GM21390 (cell line): Measurements from ENCODE around the gene CPD.
"Not testable (repeated sequence)": the region's sequence is repeated elsewhere in the genome, so short reads cannot be mapped to it uniquely, and the experiment has no call there.

Experiments
- ATAC-seq: cut with Tn5 transposase; IDR thresholded peaks from one replicate; pipeline ENCODE4 v1.9.1; 2021; ENCODE audit not compliant: unreplicated experiment

Gene CPD

DNA sequence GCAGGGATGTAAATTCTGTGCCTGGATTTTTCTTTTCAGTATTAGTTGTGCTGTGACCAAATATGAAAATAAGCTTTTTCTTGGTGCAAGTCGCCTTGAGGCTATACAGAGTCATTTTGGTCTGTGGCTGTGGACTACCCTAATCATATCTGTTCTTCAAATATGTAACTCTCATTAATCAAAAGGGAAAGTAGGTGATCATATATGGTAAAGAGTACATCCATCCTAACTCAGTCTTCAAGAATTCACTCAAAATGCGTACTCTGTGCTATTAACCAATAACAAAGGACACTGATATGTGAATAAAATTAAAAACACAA, 2.6 kb downstream of the CPD start:
- ATAC-seq: no peak

DNA sequence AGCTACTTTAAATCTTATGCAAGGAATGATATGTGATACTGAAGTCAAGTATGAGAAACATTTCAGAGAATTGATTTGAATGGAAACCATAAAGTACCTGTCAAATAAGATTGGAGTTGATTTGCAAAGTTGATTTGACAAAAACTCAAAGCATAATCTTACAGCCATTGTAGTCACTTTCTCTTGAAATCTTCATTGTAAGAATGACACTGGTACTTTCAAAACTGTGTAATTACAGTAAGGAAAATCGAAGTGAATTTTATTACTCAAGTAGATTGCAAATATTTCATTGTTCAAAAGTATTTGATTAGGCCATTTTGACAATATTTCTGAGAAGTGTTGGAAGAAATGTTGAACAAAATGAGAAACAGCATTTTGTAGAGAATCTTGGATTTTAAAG, 3.6 kb downstream of the CPD start:
- no peak for ATAC-seq

DNA sequence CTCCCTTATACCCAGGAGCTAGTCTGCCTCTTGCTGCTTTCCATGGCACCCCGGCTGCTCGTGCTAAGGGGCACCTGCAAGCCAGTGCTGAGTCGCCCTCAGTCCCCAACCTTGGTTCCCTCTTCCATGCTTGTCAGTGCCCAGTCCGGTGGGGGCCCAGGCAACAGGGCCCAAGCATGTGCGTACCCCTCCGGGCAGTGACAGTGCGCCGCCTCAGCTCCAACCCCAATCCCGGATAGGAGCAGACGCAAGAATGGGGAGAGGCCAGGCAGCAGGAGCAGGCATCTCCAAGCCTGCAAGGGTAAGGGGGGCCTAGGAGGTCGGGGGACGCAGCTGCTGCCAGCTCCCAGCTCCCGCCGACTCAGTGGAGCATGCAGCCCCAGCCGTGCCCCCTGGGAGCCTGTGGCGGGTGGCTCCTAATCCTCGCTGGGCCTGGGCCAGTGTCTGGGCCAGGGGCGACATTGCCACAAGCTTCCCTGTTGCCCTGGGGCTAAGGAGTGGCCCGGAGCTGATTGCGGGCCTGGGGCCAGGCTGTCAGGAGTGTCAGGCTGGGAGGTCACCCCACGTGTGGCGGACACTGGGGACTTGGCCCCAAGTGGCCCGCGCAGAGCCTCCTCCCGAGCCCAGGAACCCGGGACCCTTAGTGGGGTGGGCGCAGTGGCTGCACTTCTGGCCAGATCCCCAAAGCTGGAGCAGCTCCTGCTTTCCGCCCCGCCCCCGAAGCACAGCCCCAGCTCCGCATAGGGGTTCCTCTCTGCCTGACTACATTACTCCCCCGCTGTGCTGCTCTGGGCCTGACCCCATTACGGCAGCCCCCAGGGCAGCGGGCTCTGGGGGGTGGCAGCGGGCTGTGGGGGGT, 9.8 kb downstream of the CPD start:
- no peak for ATAC-seq

DNA sequence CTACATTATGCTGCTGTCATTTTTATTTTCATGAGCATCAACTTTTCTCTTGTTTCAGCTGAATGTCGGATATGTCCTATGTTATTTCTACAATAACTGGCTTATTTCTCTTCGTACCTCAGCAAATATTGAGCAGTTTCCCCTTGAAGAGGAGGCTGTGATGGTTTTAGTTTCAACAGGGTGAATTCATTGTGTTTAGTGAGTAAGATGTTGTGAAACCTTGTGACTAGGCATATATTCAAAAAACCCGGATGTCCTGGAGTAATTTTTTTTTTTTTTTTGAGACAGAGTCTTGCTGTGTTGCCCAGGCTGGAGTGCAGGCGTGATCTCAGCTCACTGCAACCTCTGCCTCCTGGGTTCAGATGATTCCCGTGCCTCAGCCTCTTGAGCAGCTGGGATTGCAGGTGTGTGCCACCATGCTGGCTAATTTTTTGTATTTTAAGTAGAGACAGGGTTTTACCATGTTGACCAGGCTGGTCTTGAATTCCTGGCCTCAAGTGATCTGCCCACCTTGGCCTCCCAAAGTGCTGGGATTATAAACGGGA, 11.1 kb downstream of the CPD start:
- ATAC-seq: no peak

DNA sequence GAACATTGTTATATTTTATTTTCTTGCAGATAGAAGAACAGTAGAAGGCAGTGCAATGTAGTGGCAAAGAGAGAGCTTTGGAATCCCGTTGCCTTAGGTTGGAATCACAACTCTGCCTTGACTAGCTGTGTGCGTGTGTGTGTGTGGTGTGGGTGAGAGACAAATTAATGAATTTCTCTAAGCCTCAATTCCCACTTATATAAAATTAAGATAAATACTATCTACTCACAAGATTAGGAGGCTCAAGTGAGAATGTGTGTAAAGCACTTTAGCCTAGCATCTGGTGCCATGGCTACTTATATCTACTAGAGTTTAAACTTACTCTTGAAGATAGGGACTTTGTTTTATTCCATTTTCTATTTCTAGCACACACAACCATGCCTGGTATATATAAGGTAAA, 12.8 kb downstream of the CPD start:
- no peak for ATAC-seq

GRCh38 chr17:30393491-30393890, 14.8 kb downstream of the CPD start:
- no peak for ATAC-seq

GRCh38 chr17:30393911-30394867, 15.5 kb downstream of the CPD start:
- ATAC-seq: no peak

DNA sequence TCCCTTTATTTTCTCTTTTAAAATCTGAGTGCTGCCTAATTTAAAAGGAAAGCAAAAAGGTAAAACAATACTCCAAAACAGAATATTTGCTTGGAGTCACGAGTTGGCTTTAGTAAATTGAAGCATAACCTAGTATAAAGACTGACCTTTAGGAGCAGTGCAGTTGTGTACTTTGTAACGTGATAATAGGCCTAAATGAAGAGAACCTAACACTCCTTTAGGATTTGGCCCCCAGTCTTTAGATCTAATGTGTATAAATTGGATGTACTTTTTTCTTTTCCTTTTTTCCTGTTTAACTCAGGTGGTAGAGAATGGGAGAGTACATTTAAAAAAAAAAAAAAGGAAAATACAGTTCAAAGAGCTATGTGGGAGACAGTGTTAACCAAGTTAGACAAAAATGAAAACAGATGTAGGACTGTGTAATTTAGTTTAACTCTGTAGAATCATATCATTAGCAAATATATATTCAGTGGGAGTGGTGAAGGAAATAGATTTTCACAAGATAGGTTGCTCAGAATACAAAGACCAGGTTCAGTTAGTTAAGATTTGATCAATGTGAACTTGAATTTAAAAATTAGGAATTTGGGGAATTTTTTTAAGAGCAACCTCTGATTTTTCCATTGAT, 16.8 kb downstream of the CPD start:
- ATAC-seq: no peak

- no peak for ATAC-seq
These were observed 17.4 kb downstream of the CPD start for GRCh38 chr17:30396129-30396528.

GRCh38 chr17:30396612-30397011, 17.9 kb downstream of the CPD start:
- no peak for ATAC-seq

DNA sequence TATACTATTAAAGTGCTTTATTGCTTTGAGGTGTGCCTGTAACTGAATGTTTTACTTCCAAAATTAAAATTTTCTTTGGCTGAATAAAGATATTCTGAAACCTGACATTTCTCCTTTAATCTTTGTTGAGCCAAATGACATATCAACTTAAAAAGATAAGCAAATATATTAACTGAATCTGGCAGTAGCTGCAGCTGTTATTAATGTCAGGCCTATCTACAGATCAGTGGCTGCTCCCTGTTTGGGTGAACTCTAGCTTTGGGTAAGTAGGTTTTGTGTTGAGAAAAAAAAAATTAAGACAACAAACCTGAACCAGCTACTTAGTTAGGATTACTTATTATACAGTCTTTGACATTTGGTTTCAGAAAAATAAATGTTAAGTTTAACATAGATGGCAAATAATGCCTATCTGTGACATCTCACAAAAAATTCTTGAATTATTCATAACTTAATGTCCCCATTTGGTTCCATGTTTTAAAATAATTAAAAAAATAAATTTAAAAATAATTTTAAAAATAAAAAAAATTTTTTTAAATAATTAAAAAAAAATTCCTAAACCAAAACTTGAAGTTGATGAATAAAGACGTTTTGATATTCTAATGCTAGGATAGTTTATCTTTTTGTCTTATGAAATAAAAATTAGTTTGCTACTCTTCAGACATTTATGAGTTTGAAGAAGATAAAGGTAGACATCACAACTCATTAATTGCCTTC, 19.8 kb downstream of the CPD start:
- ATAC-seq: no peak

DNA sequence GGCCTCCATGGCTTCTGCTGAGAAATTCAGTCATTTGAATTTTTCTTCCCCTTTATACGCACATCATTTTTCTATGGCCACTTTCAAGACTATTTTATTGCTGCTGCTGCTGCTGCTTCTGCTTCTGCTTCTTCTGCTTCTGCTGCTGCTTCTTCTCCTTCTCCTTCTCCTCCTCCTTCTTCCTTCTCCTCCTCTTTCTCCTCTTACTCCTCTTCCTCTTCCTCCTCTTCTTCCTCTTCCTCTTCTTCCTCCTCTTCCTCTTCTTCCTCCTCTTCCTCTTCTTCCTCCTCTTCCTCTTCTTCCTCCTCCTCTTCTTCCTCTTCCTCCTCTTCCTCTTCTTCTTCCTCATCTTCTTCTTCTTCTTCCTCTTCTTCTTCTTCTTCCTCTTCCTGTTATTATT, 22.4 kb downstream of the CPD start:
- no peak for ATAC-seq

DNA sequence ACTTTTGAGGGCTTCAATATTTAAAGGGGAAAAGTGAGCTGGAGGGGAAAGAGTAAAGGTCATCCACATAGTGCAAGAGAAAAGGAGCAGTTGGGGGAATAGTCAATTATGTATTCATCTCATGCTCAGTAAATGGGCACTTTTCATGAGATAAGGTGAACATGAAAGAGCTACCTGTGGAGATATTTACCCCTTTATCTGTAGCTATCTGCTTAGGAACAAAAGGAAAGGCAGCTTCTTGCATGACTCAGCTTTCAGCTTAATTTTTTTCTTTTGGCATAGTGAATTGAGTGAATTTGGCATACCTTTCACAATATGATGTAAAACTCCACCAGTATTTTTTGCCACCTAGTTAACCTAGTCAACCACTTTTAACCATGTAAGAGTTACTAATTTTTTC, 26.4 kb downstream of the CPD start:
- no peak for ATAC-seq

DNA sequence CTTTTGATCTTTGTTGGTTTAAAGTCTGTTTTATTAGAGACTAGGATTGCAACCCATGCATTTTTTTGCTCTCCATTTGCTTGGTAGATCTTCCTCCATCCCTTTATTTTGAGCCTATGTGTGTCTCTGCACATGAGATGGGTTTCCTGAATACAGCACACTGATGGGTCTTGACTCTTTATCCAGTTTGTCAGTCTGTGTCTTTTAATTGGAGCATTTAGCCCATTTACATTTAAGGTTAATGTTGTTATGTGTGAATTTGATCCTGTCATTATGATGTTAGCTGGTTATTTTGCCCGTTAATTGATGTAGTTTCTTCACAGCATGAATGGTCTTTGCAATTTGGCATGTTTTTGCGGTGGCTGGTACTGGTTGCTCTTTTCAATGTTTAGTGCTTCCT, 31.9 kb downstream of the CPD start:
- ATAC-seq: not testable (repeated sequence)

- not testable (repeated sequence) for ATAC-seq
These were observed 33.3 kb downstream of the CPD start for GRCh38 chr17:30412008-30412496.

GRCh38 chr17:30413109-30413508, 34.4 kb downstream of the CPD start:
- ATAC-seq: no peak

- ATAC-seq: no peak
These were observed 35.8 kb downstream of the CPD start for GRCh38 chr17:30414486-30414885.

- no peak for ATAC-seq
These were observed 36.8 kb downstream of the CPD start for GRCh38 chr17:30415491-30415890.

DNA sequence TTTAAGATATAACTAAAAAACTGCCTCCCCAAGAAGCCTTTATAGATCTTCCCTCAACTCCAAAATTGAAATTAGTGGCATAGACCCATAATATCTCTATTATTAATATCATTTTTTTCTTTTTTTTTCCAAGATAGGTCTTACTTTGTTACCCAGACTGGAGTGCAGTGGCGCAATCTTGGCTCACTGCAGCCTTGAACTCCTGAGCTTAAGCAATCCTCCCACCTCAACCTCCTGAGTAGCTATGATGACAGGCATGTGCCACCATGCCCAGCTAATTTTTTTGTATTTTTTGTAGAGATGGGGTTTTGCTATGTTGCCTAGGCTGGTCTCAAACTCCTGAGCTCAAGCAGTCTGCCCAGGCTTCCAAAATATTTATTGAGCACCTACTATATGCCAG, 39.3 kb downstream of the CPD start:
- ATAC-seq: not testable (repeated sequence)

- no peak for ATAC-seq
These were observed 42.9 kb downstream of the CPD start for GRCh38 chr17:30421592-30421991.

DNA sequence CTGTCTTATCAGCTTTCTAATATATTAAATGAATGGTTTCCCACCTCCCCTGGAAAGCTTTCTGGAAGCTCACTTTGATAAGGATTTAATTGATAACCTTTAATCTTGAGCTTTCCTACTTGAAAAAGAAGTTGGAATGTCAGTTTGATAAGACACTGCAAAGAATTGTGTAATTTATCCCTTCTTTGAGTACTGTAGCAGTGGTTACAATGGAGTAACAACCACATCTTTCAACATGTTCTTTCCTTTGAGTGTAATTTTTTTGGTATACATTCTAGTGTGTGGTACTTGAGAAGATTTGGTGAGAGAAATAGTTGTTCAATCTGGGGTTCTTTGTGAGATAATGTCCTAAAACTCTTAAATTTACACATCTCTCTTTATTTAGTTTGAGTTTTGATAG, 43.4 kb downstream of the CPD start:
- no peak for ATAC-seq
